22Rv1 (cell line): ENCODE data around the gene EEPD1.

ENCODE experiments used
- ZFX ChIP-seq: fragments of 450-650 bp; IDR thresholded peaks from 2 replicates; pipeline ENCODE4 v1.6.1; 2017; ENCODE audit warnings: antibody characterized with exemption, borderline replicate concordance
- TF ChIP-seq, protein P1 (sequence below): fragments of 450-650 bp; IDR thresholded peaks from 2 replicates; pipeline ENCODE4 v1.5.1; 2017; ENCODE audit warnings: mild to moderate bottlenecking

DNA sequence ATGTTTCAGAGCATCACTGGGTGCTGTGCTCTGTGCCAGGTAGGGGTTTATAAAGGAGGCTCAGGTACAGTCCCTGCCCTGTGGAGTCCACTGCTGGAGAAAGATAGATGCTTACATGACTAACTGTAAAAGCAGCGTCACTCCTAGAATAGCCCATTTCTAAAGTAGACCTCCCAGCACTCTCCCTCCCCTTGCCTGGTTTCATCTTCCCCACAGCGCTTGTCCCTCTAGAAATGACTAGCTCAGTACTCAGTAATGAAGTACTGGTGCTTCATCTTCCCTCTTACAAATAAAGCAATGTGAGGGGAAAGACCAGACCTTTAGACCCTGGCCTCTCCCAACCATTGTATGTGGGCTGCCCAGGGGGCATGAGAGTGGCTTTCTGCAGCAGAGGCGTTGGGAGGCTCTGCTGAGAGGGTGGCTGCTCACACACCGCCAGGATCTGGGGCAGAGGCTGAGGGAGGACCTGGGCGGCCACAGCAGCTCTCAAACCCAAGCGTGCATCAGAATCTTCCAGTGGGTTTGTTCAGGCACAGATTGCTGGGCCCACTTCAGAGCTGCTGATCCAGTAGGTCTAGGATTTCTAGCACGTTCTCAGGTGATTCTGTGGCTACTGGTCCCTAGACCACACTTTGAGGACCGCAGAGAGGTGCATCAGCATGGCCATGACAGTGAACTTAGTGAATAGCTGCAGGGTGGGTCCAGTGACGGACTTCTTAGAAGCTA lies 126.3 kb downstream of the EEPD1 start:
- TF ChIP-seq, protein P1, sequence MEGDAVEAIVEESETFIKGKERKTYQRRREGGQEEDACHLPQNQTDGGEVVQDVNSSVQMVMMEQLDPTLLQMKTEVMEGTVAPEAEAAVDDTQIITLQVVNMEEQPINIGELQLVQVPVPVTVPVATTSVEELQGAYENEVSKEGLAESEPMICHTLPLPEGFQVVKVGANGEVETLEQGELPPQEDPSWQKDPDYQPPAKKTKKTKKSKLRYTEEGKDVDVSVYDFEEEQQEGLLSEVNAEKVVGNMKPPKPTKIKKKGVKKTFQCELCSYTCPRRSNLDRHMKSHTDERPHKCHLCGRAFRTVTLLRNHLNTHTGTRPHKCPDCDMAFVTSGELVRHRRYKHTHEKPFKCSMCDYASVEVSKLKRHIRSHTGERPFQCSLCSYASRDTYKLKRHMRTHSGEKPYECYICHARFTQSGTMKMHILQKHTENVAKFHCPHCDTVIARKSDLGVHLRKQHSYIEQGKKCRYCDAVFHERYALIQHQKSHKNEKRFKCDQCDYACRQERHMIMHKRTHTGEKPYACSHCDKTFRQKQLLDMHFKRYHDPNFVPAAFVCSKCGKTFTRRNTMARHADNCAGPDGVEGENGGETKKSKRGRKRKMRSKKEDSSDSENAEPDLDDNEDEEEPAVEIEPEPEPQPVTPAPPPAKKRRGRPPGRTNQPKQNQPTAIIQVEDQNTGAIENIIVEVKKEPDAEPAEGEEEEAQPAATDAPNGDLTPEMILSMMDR = no peak
- no peak for TF ChIP-seq ZFX
